ENCODE results near the gene MSI2.

Gene MSI2

GRCh38 chr17:57443781-57444180 lies 187.5 kb downstream of the MSI2 start:
- DNase-seq: no peak

- peak; percentile 28 for DNase-seq
These were observed 188.5 kb downstream of the MSI2 start for GRCh38 chr17:57444682-57445450.

- no peak for DNase-seq
These were observed 189.6 kb downstream of the MSI2 start for GRCh38 chr17:57445772-57446472.

- no peak for DNase-seq
These were observed 191.2 kb downstream of the MSI2 start for GRCh38 chr17:57447357-57447989.

GRCh38 chr17:57447990-57448758 lies 191.9 kb downstream of the MSI2 start:
- DNase-seq: no peak

- no peak for DNase-seq
These were observed 192.5 kb downstream of the MSI2 start for GRCh38 chr17:57448759-57449283.

GRCh38 chr17:57451191-57451590 lies 194.9 kb downstream of the MSI2 start:
- DNase-seq: no peak

GRCh38 chr17:57451643-57452042 lies 195.3 kb downstream of the MSI2 start:
- DNase-seq: no peak

GRCh38 chr17:57453841-57454425 lies 197.6 kb downstream of the MSI2 start:
- DNase-seq: no peak

- no peak for DNase-seq
These were observed 198.4 kb downstream of the MSI2 start for GRCh38 chr17:57454729-57455062.

- DNase-seq: peak; percentile 72
These were observed 199.0 kb downstream of the MSI2 start for GRCh38 chr17:57455063-57455914.

GRCh38 chr17:57456622-57457021 lies 200.3 kb downstream of the MSI2 start:
- no peak for DNase-seq

- DNase-seq: no peak
These were observed 200.9 kb downstream of the MSI2 start for GRCh38 chr17:57457188-57457587.

GRCh38 chr17:57458718-57459285 lies 202.5 kb downstream of the MSI2 start:
- DNase-seq: no peak

- DNase-seq: no peak
These were observed 203.1 kb downstream of the MSI2 start for GRCh38 chr17:57459286-57459915.

- no peak for DNase-seq
These were observed 204.8 kb downstream of the MSI2 start for GRCh38 chr17:57461082-57461481.

GRCh38 chr17:57462007-57462579 lies 205.8 kb downstream of the MSI2 start:
- no peak for DNase-seq

GRCh38 chr17:57463103-57463885 lies 207.0 kb downstream of the MSI2 start:
- DNase-seq: peak; percentile 88

GRCh38 chr17:57464191-57464864 lies 208.0 kb downstream of the MSI2 start:
- no peak for DNase-seq

Data from fibroblast of skin of scalp (primary cell).